Activated CD4-positive, alpha-beta T cell treated with anti-CD3 and anti-CD28 coated beads for 48 hours (primary cell): ENCODE results near the gene FGF23.

Experiments used
- DNase-seq: peaks from one replicate; pipeline ENCODE4 v3.0.0-alpha.2; 2020

Gene FGF23

DNA sequence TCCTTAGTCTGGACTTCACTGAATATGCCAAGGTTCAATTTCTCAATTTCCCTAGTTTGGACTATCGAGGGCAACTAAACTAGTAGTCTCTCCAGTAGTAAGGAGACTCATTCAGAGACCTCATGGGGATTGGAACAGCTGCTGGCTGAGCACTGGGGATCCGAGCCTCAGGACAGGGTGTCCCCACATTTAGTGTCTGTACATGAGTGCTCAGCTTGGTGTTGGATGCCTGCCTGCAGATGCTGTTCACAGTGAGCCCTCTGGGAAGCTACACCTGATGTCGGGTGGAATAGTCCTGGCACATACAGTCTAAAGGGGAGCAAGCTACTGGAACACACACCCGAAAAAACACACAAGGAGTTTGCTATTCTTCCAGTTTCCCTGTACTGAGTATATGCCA lies 820 bp upstream of the FGF23 start:
- no peak for DNase-seq

DNA sequence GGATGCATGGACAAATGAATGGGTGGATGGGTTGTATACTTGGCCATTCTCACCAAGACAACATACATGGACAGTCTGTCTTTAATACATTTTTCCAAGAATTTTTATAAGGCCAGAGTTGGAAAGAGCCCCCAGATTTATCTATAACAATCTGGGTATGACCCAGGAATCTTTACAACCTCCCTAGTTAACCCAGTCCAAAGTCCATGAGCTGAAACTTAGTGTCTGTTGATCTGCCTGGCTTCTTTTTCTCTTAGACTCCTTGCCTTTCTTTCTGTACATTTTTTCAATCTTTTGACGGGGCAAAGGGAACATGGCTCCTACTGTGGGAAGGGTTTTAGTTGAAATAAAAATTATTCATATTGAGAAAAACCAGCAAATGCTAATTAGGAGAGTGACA lies 740 bp downstream of the FGF23 start:
- no peak for DNase-seq

DNA sequence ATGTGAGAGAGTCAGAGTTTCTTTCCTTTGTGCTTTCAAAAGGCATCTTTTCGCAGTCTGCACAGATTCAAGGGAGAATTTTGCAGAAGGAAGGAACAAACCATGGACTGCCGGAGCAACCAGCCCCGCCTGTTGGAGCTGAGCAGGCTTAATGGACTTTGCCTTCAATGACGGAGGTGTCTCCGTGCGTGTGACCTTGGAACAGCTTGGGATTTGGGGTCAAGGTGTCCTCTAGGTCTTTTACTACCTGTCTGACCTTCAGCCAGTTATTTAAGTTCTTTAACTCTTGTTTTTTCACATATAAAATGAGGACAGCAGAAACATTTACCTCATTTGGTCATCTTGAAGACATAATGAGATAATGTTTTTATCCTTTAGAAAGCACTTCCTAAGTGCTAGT lies 4.1 kb downstream of the FGF23 start:
- DNase-seq = no peak

GRCh38 chr12:4372653-4373052 lies 6.9 kb downstream of the FGF23 start:
- DNase-seq = no peak

- DNase-seq = no peak
Observed at GRCh38 chr12:4370265-4370664, 9.2 kb downstream of the FGF23 start.

- DNase-seq = no peak
Observed at GRCh38 chr12:4369548-4369947, 10.0 kb downstream of the FGF23 start.

DNA sequence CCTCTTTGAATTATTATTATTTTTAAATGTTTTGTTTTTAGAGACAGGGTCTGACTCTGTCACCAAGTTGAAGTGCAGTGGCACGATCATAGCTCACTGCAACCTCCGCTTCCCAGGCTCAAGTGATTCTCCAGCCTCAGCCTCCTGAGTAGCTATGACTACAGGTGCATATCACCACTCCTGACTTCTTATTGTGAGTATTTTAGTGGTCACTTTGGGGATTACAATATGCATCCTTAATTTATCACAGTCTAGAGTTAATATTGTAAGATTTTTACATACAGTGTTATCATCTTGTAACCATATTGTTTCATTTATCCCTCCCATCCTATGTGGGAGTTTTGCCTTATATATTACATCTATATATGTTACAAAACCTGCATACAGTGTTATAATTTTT lies 13.4 kb downstream of the FGF23 start:
- no peak for DNase-seq

GRCh38 chr12:4356041-4356327 lies 23.5 kb downstream of the FGF23 start:
- DNase-seq = peak; percentile 83

GRCh38 chr12:4355156-4356040 lies 24.1 kb downstream of the FGF23 start:
- no peak for DNase-seq

- peak; percentile 42 for DNase-seq
Observed at GRCh38 chr12:4353785-4354208, 25.7 kb downstream of the FGF23 start.

GRCh38 chr12:4346931-4347330 lies 32.6 kb downstream of the FGF23 start:
- DNase-seq = no peak

DNA sequence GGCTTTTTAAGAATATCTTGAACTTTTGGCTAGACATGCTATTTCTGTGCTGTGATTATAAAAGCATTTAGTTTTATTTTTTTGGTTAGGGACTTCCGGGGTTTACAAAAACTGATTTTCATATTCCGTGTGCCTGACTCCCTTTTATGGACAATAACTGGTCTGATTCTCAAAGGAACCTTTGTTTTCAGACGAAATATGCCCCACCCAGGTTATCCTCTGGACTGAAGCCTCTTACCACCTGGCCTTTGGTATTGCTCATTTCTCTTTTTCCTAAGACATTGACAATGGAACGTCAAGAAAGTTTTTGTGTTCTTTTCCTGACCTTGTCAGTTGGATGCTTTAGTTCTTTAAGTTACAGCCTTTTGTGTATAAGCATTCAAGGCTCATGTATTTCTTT lies 47.7 kb downstream of the FGF23 start:
- DNase-seq = no peak

DNA sequence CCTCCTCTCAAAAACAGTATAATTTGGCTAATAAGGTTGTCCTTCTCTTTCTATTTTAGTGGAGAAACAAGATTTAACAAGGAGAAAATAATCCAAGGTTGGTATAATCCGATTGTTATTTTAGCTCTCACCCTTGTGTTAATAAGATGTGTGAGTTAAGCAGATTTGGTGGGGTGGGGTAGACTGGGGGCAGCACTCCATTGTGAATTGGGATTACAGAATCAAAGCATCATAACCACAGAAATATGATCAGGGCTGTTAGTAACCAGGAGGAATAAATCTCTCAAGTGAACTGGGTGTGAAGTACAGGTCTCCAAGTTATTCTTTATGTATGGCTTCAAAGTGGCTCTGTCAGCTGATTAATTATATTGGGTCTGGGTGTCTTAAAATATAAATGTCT lies 48.3 kb downstream of the FGF23 start:
- no peak for DNase-seq

GRCh38 chr12:4330203-4330602 lies 49.3 kb downstream of the FGF23 start:
- no peak for DNase-seq

DNA sequence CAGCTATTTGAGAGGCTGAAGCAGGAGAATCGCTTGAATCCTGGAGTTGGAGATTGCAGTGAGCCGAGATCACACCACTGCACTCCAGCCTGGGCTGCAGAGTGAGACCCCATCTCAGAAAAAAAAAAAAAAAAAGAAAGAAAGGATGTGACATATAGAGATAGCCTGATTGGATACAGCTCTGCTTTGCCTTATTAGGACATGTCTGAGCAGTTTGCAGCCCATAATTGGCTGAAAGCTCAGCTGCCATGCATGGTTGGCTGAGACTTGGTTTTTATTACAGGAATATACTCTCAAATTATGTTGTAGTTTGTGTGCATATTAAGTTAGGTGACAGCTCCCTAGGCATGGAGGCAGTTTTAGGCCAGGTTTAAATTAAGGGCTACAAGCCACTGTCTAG lies 52.2 kb downstream of the FGF23 start:
- no peak for DNase-seq

- DNase-seq = no peak
Observed at GRCh38 chr12:4325966-4326365, 53.5 kb downstream of the FGF23 start.

- DNase-seq = no peak
Observed at GRCh38 chr12:4324366-4324765, 55.1 kb downstream of the FGF23 start.

GRCh38 chr12:4323396-4323795 lies 56.1 kb downstream of the FGF23 start:
- DNase-seq = no peak

DNA sequence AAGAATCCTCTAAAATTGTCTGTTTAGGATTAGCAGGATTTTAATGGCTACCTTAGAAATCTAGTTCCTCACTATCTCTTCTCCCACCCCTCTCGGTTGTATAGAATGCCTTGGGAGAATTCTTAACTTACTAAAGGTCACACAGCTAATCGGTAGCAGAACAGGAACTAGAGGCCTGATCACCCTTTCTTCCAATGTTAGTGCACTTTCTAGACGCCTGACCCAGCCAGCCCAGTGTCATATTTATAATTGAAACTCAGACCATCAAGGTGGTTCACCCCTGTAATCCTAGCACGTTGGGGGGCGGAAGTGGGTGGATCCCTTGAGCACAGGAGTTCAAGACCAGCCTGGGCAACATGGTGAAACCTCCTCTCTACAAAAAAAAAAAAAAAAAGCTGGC lies 56.8 kb downstream of the FGF23 start:
- no peak for DNase-seq

DNA sequence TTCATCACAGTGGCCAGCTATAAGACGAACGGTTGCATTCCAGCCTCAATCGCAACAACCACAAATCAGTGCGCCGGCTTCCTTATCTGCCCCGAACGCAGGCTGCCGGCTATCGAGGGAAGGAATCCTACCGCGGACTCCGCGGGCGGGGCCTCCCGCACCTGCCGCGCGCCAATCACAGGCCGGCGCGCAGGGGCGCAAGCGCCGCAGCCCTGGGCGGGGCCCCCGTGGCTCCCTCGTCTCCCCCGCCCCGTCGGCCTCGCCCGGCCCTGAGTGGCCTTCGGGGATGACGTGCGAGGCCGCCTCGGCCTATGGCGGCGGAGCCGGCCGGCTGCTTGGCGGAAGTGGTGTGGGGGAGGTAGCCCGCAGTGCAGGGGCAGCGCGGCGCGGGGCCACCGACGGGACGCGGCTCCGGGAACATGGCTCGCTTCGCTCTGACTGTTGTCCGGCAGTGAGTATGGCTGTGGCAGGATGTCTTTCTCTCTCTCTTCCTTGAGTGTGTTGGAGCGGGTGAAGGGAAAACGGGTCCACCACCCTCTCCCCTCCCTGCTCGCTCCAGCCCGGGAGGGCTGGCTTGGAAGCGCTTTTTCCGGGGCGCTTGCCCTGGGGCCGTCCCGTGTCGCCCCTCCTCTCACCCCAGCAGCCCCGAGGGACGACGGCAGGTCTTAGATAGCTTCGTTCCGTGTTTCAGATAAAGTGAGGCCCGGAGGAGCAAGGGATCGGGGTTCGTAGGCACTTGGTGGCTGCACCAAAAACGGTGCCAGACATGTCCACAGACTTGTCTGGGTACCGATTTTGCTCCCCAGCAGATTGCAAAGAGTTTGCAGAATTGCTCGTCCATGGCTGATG lies 58.4 kb downstream of the FGF23 start, which contains the start of gene TIGAR:
Gene TIGAR, plus strand, starts transcription at position 361 of the 849 bp plus-strand sequence. Its CDS starts 59 bp downstream, at position 420.
- peak; percentile 92 for DNase-seq

- peak; percentile 34 for DNase-seq
Observed at GRCh38 chr12:4320497-4320852, 59.0 kb downstream of the FGF23 start.
